ENCODE measurements around the gene PHF14. TPM values are rescaled to one million over a fixed set of nuclear protein-coding genes. Genes with fewer than 3 reads are reported as not detected.
A peak's percentile ranks its signal among the peaks of the same experiment; 100 is the strongest.

Gene PHF14
- total RNA-seq, 2 donors from 2014 or later: 11.9 to 28.3 TPM

DNA sequence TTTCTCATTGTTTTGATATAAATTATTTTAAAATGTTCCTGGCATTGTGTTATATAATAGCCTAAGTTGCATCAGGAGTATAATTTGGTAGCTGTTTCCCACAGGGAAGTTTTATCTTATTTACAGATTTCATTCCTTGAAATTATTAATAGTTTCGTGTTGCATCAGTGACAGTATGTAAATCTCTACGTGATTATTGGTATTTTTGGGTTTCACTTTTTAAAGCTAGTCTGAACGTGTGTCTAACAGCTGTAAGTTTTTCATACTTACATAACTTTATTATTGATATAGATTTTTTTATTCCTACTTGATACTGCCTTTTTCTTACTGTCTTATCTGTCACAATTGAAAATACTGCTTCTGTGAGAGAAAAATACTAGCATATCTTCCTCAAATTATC is 167.9 kb downstream of the PHF14 start:
- Histone ChIP-seq H3K36me3 (replicated peaks in 1 of 2; ENCODE audit: insufficient read depth in 1 of 2, low read depth in 2 of 2) (no peaks in the 10 kb centered on the region), H3K4me3 (no peak overlapping the region), H3K27me3 (no peaks in the 10 kb centered on the region), H3K4me1 (no peaks in the 10 kb centered on the region), H3K9me3 (no peaks in the 10 kb centered on the region), H3K27ac (no peak overlapping the region)
- intact Hi-C loops (cut with DNase I): no loop called here
- no peak for ATAC-seq
- WGBS, 2 donors: 31 to 36% methylated on average over 3 of the region's 3 CpGs
- DNase-seq: no peak
- TF ChIP-seq, protein P1, sequence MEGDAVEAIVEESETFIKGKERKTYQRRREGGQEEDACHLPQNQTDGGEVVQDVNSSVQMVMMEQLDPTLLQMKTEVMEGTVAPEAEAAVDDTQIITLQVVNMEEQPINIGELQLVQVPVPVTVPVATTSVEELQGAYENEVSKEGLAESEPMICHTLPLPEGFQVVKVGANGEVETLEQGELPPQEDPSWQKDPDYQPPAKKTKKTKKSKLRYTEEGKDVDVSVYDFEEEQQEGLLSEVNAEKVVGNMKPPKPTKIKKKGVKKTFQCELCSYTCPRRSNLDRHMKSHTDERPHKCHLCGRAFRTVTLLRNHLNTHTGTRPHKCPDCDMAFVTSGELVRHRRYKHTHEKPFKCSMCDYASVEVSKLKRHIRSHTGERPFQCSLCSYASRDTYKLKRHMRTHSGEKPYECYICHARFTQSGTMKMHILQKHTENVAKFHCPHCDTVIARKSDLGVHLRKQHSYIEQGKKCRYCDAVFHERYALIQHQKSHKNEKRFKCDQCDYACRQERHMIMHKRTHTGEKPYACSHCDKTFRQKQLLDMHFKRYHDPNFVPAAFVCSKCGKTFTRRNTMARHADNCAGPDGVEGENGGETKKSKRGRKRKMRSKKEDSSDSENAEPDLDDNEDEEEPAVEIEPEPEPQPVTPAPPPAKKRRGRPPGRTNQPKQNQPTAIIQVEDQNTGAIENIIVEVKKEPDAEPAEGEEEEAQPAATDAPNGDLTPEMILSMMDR (IDR thresholded peaks at IDR 0.05): no peak
- TF ChIP-seq POLR2A (IDR thresholded peaks at IDR 0.05): no peak

DNA sequence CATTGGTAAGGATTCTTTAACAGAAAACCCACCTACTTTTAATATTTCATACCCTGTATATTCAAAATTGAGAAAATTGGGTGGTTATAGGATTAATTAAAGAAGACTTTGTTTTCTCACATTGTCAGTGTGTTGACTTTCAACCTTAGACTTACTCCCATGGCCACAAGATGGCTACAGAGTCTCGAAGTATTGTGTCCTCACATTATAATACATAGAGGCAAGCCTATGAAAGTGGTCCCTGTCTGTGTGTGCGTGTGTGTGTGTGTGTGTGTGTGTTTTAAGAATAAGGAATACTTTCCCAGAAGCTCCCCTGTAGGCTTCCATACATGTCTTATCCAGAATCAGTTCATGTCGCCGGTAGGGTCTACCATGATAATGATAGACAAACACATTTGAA is 180.0 kb downstream of the PHF14 start:
- TF ChIP-seq, protein P1 (IDR thresholded peaks at IDR 0.05): peak in 1 of 7 experiments; percentile 16
- no peak for TF ChIP-seq POLR2A (IDR thresholded peaks at IDR 0.05)
- no peaks in the 10 kb centered on the region for H3K4me1 ChIP-seq
- H3K4me3 ChIP-seq: no peak overlapping the region
- H3K27ac ChIP-seq: no peak overlapping the region
- no peaks in the 10 kb centered on the region for H3K27me3 ChIP-seq
- ATAC-seq: no peak
- intact Hi-C loops (cut with DNase I): no loop called here
- H3K9me3 ChIP-seq: no peaks in the 10 kb centered on the region
- DNase-seq: no peak
- WGBS, 2 donors: 94% methylated on average over 4 of the region's 4 CpGs
- H3K36me3 ChIP-seq (replicated peaks in 1 of 2; ENCODE audit: insufficient read depth in 1 of 2, low read depth in 2 of 2): no peaks in the 10 kb centered on the region

- Histone ChIP-seq H3K27me3 (no peaks in the 10 kb centered on the region), H3K36me3 (replicated peaks in 1 of 2; ENCODE audit: insufficient read depth in 1 of 2, low read depth in 2 of 2) (no peaks in the 10 kb centered on the region), H3K27ac (no peak overlapping the region), H3K4me3 (no peak overlapping the region), H3K4me1 (no peaks in the 10 kb centered on the region), H3K9me3 (no peaks in the 10 kb centered on the region)
- intact Hi-C loops (cut with DNase I): no loop called here
- 71 to 93% methylated on average over 1 of the region's 1 CpG for WGBS, 2 donors
- DNase-seq (no peak), ATAC-seq (no peak)
- TF ChIP-seq, protein P1 (IDR thresholded peaks at IDR 0.05): no peak
- TF ChIP-seq POLR2A (IDR thresholded peaks at IDR 0.05): no peak
These were observed 182.2 kb downstream of the PHF14 start for GRCh38 chr7:11155883-11156282.

GRCh38 chr7:11161499-11161898 is 187.8 kb downstream of the PHF14 start:
- TF ChIP-seq, protein P1 (IDR thresholded peaks at IDR 0.05): no peak
- no peak for TF ChIP-seq POLR2A (IDR thresholded peaks at IDR 0.05)
- intact Hi-C loops (cut with DNase I): no loop called here
- Histone ChIP-seq H3K4me1 (peaks cover 5% of the 10 kb centered on the region), H3K4me3 (no peak overlapping the region), H3K27ac (no peak overlapping the region), H3K36me3 (replicated peaks in 1 of 2; ENCODE audit: insufficient read depth in 1 of 2, low read depth in 2 of 2) (no peaks in the 10 kb centered on the region), H3K27me3 (no peaks in the 10 kb centered on the region), H3K9me3 (no peaks in the 10 kb centered on the region)
- DNase-seq: no peak
- no peak for ATAC-seq
- 94 to 100% methylated on average over 1 of the region's 1 CpG for WGBS, 2 donors

GRCh38 chr7:11163220-11163619 is 189.5 kb downstream of the PHF14 start:
- H3K36me3 ChIP-seq (replicated peaks in 1 of 2; ENCODE audit: insufficient read depth in 1 of 2, low read depth in 2 of 2): no peaks in the 10 kb centered on the region
- 85 to 95% methylated on average over 1 of the region's 1 CpG for WGBS, 2 donors
- intact Hi-C loops (cut with DNase I): no loop called here
- no peak overlapping the region for H3K4me3 ChIP-seq
- ATAC-seq (no peak), DNase-seq (no peak)
- no peaks in the 10 kb centered on the region for H3K9me3 ChIP-seq
- TF ChIP-seq, protein P1 (IDR thresholded peaks at IDR 0.05): no peak
- TF ChIP-seq POLR2A (IDR thresholded peaks at IDR 0.05): no peak
- H3K27ac ChIP-seq: no peak overlapping the region
- H3K27me3 ChIP-seq: no peaks in the 10 kb centered on the region
- peaks cover 5% of the 10 kb centered on the region for H3K4me1 ChIP-seq

All from body of pancreas (tissue), 4 donors.